NCI-H1417 (cell line): ENCODE results near the gene ADM5.

Source experiments
- DNase-seq, 3 experiments: peaks; one replicate each; lab custom pipeline; 2025; lab: John Stamatoyannopoulos, UW

ADM5 gene

GRCh38 chr19:49658566-49659442 lies 30.6 kb upstream of the ADM5 start:
- no peak for DNase-seq

DNA sequence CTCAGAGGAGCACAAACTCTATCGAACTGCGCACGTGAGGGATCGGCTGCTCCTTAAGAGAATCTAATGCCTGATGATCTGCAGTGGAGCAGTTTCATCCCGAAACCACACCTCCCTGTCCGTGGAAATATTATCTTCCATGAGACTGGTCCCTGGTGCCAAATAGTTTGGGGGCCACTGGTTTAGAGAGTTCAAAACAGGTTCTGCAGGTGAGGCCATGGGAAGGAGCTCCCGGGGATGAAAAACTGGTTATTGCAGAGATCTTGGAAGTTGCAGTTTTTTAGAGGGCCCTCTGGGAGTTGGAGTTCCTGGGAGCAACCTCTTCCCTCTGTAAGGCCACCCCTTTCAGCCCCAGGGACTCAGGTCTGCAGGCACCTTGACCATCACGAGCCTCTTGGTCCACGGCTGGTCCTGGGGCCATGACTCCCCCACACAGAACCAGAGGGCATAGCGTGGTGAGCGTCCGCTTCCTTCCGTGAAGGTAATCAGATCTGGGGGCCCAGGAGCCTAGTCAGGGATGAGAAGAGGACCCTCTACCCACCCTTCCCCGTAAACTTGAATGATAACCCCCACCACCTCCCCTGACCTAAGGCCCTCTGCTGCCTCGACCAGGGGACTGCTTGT lies 28.9 kb upstream of the ADM5 start:
- no peak for DNase-seq

- DNase-seq: no peak
Observed at GRCh38 chr19:49662011-49662410, 27.4 kb upstream of the ADM5 start.

- no peak for DNase-seq
Observed at GRCh38 chr19:49663224-49663623, 26.2 kb upstream of the ADM5 start.

- peak; percentile 86 to 90 (median 89) for DNase-seq
Observed at GRCh38 chr19:49664171-49665035, 25.0 kb upstream of the ADM5 start.

DNA sequence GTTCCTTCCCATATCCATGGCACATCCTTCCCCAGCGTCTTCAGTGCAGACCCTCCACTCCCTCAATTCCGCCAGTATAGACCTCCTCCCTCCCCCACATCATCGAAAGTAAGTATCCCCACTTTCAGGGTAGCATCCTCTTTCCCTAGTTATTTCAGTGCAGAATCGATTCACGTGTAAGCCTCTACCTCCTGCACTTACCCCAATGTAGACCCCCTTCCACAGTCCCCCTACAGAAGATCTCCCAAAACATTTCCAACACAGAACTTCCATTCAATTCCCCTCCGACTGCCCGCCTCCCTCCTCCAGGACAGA lies 24.4 kb upstream of the ADM5 start:
- DNase-seq: no peak

DNA sequence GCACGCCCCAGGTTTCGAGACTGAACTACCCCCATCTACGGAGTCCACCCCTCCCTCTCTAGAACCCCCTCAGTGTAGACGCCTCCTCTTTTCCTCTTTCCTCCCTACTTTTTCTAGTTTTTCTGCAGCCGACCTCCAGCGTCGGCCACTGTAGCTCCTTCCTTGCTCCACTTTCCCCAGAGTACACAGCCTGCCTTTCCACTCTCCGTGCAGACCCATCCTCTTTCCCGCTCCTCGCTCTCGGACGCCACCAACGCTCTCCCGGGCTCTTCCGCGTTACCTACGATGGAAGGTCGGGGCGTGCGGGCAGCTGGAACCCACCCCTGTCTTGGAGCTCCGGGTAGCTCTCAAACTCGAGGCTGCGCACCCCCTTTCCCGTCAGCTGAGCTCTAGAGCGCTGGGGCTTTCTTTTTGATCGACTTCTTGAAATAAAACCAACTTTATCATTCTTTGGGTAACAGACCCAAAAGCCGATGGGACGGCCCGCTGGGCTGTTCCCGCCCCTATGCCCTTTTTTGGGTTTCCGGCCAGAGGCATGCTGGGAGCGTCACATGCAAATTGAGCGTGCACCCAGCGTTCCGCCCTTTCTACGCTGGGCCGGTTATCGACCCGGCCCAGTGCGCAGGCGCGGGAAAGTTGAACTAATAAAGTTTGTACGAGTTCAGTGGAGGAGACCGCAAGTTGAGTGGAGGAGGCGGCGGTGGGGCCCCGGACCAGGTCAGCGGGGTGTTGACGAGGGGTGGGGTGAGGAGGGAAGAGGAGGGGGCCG lies 23.9 kb upstream of the ADM5 start, which contains the start of the genes BCL2L12 and IRF3:
TSS of gene BCL2L12 (plus strand) at position 583 of the 769 bp plus-strand sequence. CDS start 760 bp downstream, outside the sequence.
TSS of gene IRF3 (minus strand) at position 507 of the 769 bp plus-strand sequence. CDS start 1,019 bp downstream, outside the sequence.
- peak; percentile 90 to 98 (median 92) for DNase-seq

GRCh38 chr19:49666120-49666444 lies 23.3 kb upstream of the ADM5 start:
- DNase-seq: no peak

- DNase-seq: no peak
Observed at GRCh38 chr19:49667473-49667872, 21.9 kb upstream of the ADM5 start.

DNA sequence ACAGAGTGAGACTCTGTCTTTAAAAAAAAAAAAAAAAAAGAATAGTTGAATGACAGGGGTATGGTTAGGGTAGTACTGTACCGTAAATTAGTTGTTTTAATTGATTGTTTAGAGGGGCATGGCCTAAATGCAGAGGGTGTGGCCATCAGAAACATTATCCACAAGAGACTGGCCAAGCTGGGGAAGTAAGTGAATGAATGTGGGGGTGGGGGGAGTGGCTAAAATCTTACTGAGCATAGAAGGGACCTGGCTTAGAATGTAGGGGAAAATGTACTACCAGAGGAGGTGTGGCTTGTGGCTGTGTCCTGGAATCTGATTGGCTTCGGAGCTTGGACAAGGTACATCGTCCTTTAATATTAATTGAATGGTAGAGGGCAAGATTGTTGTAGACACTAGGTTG lies 19.9 kb upstream of the ADM5 start:
- no peak for DNase-seq

GRCh38 chr19:49672131-49672919 lies 17.1 kb upstream of the ADM5 start:
- DNase-seq: peak; percentile 70 to 80 (median 73)

DNA sequence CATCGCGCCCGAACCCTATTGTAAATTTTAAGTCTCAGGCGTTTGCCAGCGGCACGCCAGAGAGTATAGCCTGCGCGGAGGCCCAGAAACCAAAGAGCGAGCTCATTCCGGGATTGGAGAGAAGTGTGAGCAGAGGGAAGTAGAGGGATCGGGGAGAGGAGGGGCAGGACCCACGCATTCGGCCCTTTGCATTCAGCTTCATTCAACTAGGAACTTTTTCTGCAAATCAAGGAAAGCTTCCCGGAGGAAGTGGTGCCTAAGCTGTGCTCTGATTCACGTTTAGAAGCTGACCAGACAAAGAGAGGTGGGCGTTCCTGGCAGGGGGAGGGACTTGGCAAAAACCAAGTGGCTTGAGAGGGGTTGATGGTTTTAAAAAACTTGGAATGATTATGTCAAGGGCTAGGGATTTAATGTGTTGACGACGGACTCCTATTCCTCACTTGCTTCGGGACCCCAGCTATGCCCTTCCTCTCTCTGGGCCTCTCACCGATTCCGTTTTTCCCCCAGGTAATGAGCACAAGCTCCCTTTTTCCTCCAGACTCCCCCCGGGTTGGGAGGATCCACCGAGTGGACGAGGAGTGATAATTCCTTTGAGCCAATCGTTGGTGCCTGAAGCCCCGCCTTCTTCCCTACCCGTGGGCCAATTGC lies 13.1 kb upstream of the ADM5 start:
- DNase-seq: peak in 2 of 3 experiments; percentile 96 to 97

- DNase-seq: peak; percentile 99 to 100 (median 100)
Observed at GRCh38 chr19:49676784-49677230, 12.6 kb upstream of the ADM5 start.

DNA sequence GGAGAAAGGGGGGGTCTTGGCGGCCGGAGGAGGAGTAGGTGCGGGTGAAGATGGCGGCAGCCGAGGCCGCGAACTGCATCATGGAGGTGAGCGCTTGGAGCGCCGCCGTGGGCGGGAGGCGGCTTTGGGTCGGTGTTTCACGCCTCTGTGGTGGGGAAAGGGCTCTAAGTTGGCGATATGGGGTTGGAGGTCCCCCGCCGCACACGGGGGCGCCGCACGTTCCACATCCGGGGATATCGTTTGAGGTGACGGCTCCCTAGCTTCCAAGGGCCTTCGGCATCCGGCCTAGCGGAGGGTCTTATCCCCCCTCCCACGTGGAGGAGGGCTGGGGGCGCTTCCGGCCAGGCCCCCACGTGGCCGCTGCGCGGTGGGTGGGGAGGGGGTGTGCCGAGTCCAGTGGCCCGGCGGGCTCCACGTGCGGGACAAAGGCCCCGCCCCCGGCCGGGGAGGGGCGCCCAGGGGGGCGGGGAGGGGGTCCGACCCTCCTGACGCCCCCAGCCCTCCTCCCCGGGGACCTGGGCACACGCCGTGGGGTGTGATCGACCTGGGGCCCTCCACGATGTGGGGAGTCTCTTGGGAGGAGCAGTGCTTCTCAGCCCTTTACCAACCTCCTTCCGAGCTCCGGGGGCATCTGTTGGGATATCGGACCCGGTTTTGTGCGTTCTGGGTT lies 12.0 kb upstream of the ADM5 start, which contains the start of gene PRMT1:
TSS of gene PRMT1 (plus strand) at position 41 of the 670 bp plus-strand sequence. CDS start at position 51, 10 bp downstream.
- DNase-seq: peak in 2 of 3 experiments; percentile 47 to 63

- DNase-seq: peak; percentile 58 to 79 (median 68)
Observed at GRCh38 chr19:49677901-49678674, 11.3 kb upstream of the ADM5 start.

DNA sequence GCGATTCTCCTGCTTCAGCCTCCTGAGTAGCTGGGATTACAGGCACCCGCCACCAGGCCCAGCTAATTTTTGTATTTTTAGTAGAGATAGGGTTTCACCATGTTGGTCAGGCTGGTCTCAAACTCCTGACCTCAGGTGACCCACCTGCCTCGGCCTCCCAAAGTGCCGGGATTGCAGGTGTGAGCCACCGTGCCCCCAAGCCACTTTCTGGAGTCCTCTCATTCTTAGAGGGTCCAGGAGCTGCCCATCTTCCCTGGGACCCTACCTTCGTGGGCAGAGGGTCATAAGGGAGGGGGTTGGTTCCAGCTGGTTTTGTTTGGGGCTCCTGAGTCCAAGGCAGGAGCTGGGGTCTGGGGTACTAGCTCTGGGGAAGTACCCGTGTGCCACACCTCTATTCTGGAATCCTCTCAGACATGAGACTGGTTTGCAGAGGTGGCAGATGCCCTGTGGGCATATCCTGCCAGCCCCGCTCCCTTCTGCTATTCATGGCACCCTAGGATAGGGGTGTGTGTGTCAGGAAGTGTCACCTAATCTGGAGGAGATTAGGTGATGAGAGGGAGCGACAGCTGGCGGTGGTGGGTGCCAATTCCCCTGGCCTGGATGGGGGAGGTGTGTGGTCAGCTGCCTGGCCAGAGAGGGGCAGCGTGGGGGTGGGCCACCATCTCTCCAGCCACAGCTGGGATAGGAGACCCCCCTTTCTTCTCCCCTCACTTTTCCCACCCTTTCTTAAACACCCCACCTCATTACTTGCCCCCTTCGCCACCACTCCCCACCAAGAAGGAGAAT lies 10.2 kb upstream of the ADM5 start:
- DNase-seq: no peak

DNA sequence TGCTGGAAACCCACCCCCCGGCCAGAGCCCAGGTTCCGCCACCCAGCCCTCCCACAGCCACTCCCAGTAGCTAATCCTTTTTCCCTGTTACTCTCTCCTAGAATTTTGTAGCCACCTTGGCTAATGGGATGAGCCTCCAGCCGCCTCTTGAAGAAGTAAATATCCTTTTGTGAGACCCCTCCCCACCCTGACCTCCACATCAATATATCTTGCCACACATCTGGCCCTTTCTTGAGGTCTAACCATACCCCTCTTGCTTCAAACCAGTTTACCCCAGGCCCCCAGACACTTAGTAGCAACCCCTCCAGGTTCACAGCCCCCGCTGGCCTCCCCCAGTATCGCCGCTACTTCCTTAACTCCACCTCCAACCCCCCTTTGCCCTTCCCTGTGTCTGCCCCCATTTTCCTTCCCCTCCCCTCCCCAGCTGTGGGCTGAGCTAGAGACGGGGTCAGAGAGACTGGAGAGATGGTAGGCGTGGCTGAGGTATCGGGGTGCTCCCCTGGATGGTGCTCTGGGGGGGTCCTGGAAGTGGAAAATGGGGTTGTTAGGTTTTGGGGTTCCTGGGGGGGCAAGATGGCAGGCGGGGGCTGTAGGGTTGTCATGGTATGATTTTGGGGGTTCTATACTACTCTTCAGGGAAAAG lies 9.5 kb upstream of the ADM5 start:
- DNase-seq: no peak
